GM12878 (cell line): Measurements from ENCODE around the gene PTGR3. TPM values are rescaled to one million over a fixed set of nuclear protein-coding genes. Genes with fewer than 3 reads are reported as not detected.

Experiments used
- BCLAF1 ChIP-seq: fragments of 450-650 bp; IDR thresholded peaks from 2 replicates; pipeline ENCODE4 v1.6.1; 2017; ENCODE audit warnings: antibody characterized with exemption, mild to moderate bottlenecking, moderate library complexity
- CHD1 ChIP-seq: IDR thresholded peaks from 2 replicates; pipeline ENCODE4 v1.6.1; 2012; ENCODE audit warnings: low read depth, low read length, improper control_type of control experiment
- EED ChIP-seq: sonication (generic); IDR thresholded peaks from 2 replicates; pipeline ENCODE4 v1.6.1; 2016; ENCODE audit warnings: antibody characterized with exemption, low read depth
- MLLT1 ChIP-seq: fragments of 450-650 bp; IDR thresholded peaks from 2 replicates; pipeline ENCODE4 v1.6.1; 2016; ENCODE audit warnings: mild to moderate bottlenecking
- MXI1 ChIP-seq: fragments of 150-350 bp; IDR thresholded peaks from 2 replicates; pipeline ENCODE4 v1.6.1; 2011; ENCODE audit warnings: low read depth, mild to moderate bottlenecking, inconsistent platforms, low read length, improper control_type of control experiment
- NBN ChIP-seq: fragments of 450-650 bp; IDR thresholded peaks from 2 replicates; pipeline ENCODE4 v1.6.1; 2016
- polyA plus RNA-seq, 11 experiments: library from polyadenylated mRNA; depleted of rRNA in 4 of 11; unstranded in 6 of 11; stranded (reverse) in 5 of 11; fragments of >200 nt; fragmentation: Nextera tagmentation in 4 of 11; fragmentation: Illumina TruSeq in 1 of 11; extraction: Ambion mirVana in 4 of 11; extraction: Trizol in 1 of 11; gene quantifications; 1 replicate in 1 of 11; 2 replicates in 10 of 11; pipeline versions ENCODE4 v1.2.1 to v1.2.3, GENCODE V29; 2011 to 2016; ENCODE audit warnings: inconsistent platforms in 2 of 11, missing spikeins in 2 of 11, low read depth in 1 of 11
- total RNA-seq, 4 experiments: library from RNA; depleted of rRNA in 3 of 4; stranded (reverse); fragments of >200 nt in 3 of 4; fragmentation: Illumina TruSeq in 1 of 4; extraction: Trizol in 1 of 4; gene quantifications; 2 replicates each; pipeline versions ENCODE4 v1.2.1 to v1.2.3, GENCODE V29; 2013 to 2021

The PTGR3 gene
- total and polyA plus RNA-seq, 10 of the 15 experiments (the other 5 are each of a cell fraction or from before 2014, with no cell fraction given), result 6.2 to 69.8 (median 21.9) TPM

GRCh38 chr18:75208155-75208835, 644 bp downstream of the PTGR3 start (continued):
- TF ChIP-seq MXI1 (peak; percentile 55), NBN (0 out of 2 replicates have a peak, but pooled peaks have one; percentile 16), CHD1 (0 out of 2 replicates have a peak, but pooled peaks have one; percentile 54), MLLT1 (peak; percentile 42; the same call in 1 of the 2 replicates), BCLAF1 (no peak), EED (0 out of 2 replicates have a peak, but pooled peaks have one; percentile 20)
- TF ChIP-seq, all 136 proteins: peak for 23
